Gastroesophageal sphincter (tissue), 3 donors: ENCODE results near the gene SMAD3.

Experiments
- CTCF ChIP-seq, 4 experiments: fragments of 200-600 bp in 2 of 4; fragments of 450-650 bp in 2 of 4; sonication (generic) in 1 of 4; IDR thresholded peaks; one replicate each; pipeline ENCODE4 v1.5.1; 2017 to 2019; ENCODE audit warnings: antibody characterized with exemption in 4 of 4, mild to moderate bottlenecking in 2 of 4, moderate library complexity in 2 of 4
- EP300 ChIP-seq: sonication (generic); formaldehyde crosslinking; IDR thresholded peaks from one replicate; pipeline ENCODE4 v1.6.1; 2017; ENCODE audit warnings: antibody characterized with exemption, mild to moderate bottlenecking

DNA sequence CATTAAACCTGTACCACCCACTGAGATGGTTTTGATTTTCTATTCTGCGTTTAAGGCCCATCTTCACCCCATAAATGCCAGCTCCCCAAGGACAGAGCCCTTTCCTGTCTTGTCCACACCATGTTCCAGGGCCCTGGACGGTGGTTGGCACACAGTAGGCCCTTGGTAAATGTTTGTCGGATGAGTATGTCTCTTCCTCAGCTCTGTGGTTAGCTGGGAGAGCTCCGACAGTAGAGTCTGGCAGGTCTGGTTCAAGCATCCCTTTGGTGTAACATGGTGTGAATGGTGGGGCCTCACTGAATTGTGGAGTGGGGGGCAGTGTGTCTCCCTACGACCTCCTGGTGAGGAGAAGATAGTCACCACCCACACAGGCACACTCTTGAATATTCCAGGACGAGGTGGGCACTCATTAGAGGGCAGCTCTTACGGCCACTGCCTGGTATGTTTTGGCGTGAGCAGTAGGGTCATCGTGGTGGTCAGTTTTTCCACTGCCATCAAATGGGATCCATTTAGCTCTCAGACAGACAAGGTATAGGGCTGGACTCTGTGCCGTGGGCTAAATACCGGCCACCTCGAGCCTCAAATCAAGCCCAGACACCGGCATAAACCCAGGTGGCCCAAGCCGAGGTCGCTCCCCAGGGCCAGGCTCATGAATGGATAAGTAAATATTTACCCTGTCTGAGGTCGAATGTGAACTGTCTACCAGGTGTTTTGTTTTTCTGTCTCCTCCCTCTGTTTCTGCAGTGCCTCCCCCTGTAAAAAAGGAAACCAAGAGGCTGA is 61.3 kb downstream of the SMAD3 start:
- TF ChIP-seq CTCF (IDR thresholded peaks at IDR 0.05) (no peak), EP300 (no peak)
